Measurements from ENCODE around the gene GFY. TPM values are rescaled to one million over a fixed set of nuclear protein-coding genes. Genes with fewer than 3 reads are reported as not detected.
A peak's percentile ranks its signal among the peaks of the same experiment; 100 is the strongest.

Gene GFY
- polyA plus RNA-seq, 3 donors: not detected

GRCh38 chr19:49396738-49397505 is 28.3 kb upstream of the GFY start:
- Histone ChIP-seq H3K27me3 (ENCODE audit: control insufficient read depth in 2 of 2, insufficient read depth in 2 of 2, low read length in 2 of 2) (no peaks in the 10 kb centered on the region), H3K4me3 (replicated peaks in 1 of 3; ENCODE audit: low read depth in 2 of 3, low read length in 3 of 3) (no peak overlapping the region), H4K20me1 (ENCODE audit: insufficient read depth, low read length) (no peaks in the 10 kb centered on the region), H3K4me1 (ENCODE audit: control insufficient read depth in 1 of 2, insufficient read depth in 2 of 2, low read length in 2 of 2) (no peaks in the 10 kb centered on the region), H3K9ac (ENCODE audit: insufficient read depth, low read length, poor library complexity, severe bottlenecking) (no peak overlapping the region), H3K79me2 (ENCODE audit: insufficient read depth, low read length) (no peaks in the 10 kb centered on the region), H3K9me3 (replicated peaks in 1 of 2; ENCODE audit: control insufficient read depth in 1 of 2, insufficient read depth in 1 of 2, low read length in 2 of 2) (no peaks in the 10 kb centered on the region), H2AFZ (ENCODE audit: insufficient read depth, low read depth, low read length, poor library complexity, severe bottlenecking) (no peak overlapping the region), H3K36me3 (replicated peaks in 1 of 2; ENCODE audit: control insufficient read depth in 1 of 2, insufficient read depth in 2 of 2, low read length in 2 of 2) (no peaks in the 10 kb centered on the region), H3K4me2 (replicated peaks; ENCODE audit: extremely low read depth, low read length, poor library complexity, severe bottlenecking) (no peak overlapping the region), H3K27ac (ENCODE audit: low read depth in 1 of 2, low read length in 2 of 2) (no peak overlapping the region)
- 93% methylated on average over 6 of the region's 8 CpGs for WGBS (ENCODE audit: insufficient coverage)
- Mint-ChIP-seq H3K36me3 (no peaks in the 10 kb centered on the region), H3K4me1 (peaks cover 8% of the 10 kb centered on the region), H3K27me3 (ENCODE audit: low read depth in 3 of 3) (peaks cover 1 to 15% (median 8%) of the 10 kb centered on the region in 3 donors), H3K27ac (no peak overlapping the region), H3K9me3 (peaks cover 0 to 1% (median 0%) of the 10 kb centered on the region in 7 donors), H3K4me3 (no peak overlapping the region)
- DNase-seq: no peak
- TF ChIP-seq CTCF (IDR thresholded peaks at IDR 0.05): no peak
- intact Hi-C loops (cut with micrococcal nuclease): no loop called here

- DNase-seq: no peak
- TF ChIP-seq CTCF (IDR thresholded peaks at IDR 0.05): no peak
- Histone ChIP-seq H3K4me3 (replicated peaks in 1 of 3; ENCODE audit: low read depth in 2 of 3, low read length in 3 of 3) (no peak overlapping the region), H3K4me2 (replicated peaks; ENCODE audit: extremely low read depth, low read length, poor library complexity, severe bottlenecking) (no peak overlapping the region), H3K79me2 (ENCODE audit: insufficient read depth, low read length) (no peaks in the 10 kb centered on the region), H3K9me3 (replicated peaks in 1 of 2; ENCODE audit: control insufficient read depth in 1 of 2, insufficient read depth in 1 of 2, low read length in 2 of 2) (no peaks in the 10 kb centered on the region), H3K36me3 (replicated peaks in 1 of 2; ENCODE audit: control insufficient read depth in 1 of 2, insufficient read depth in 2 of 2, low read length in 2 of 2) (no peaks in the 10 kb centered on the region), H2AFZ (ENCODE audit: insufficient read depth, low read depth, low read length, poor library complexity, severe bottlenecking) (no peak overlapping the region), H3K9ac (ENCODE audit: insufficient read depth, low read length, poor library complexity, severe bottlenecking) (no peak overlapping the region), H4K20me1 (ENCODE audit: insufficient read depth, low read length) (no peaks in the 10 kb centered on the region), H3K4me1 (ENCODE audit: control insufficient read depth in 1 of 2, insufficient read depth in 2 of 2, low read length in 2 of 2) (no peaks in the 10 kb centered on the region), H3K27ac (ENCODE audit: low read depth in 1 of 2, low read length in 2 of 2) (no peak overlapping the region), H3K27me3 (ENCODE audit: control insufficient read depth in 2 of 2, insufficient read depth in 2 of 2, low read length in 2 of 2) (no peaks in the 10 kb centered on the region)
- Mint-ChIP-seq H3K27ac (peak overlapping the region in 1 of 7 donors; percentile 30), H3K4me1 (peaks cover 7% of the 10 kb centered on the region), H3K27me3 (ENCODE audit: low read depth in 3 of 3) (peaks cover 1 to 9% (median 5%) of the 10 kb centered on the region in 3 donors), H3K4me3 (peak overlapping the region in 1 of 2 donors; percentile 13), H3K9me3 (peaks cover 0 to 1% (median 0%) of the 10 kb centered on the region in 7 donors), H3K36me3 (no peaks in the 10 kb centered on the region)
- WGBS (ENCODE audit: insufficient coverage): 94% methylated on average over 5 of the region's 11 CpGs
- intact Hi-C loops (cut with micrococcal nuclease): no loop called here
These were observed 27.1 kb upstream of the GFY start for GRCh38 chr19:49398001-49398615.

All from CD14-positive monocyte (primary cell).